AG09309 (cell line): ENCODE measurements around the gene IGF1R.

Experiments used
- DNase-seq: peaks from one replicate; pipeline ENCODE4 v3.0.0-alpha.2; 2010; ENCODE audit warnings: low read depth
- H3K4me3 ChIP-seq: 2 replicates; pipeline ENCODE4 v1.5.1; 2011; ENCODE audit warnings: mild to moderate bottlenecking, low read depth, low read length, moderate library complexity; ENCODE audit not compliant: control insufficient read depth
- CTCF ChIP-seq: IDR thresholded peaks from 2 replicates; pipeline ENCODE4 v1.5.1; 2011; ENCODE audit warnings: mild to moderate bottlenecking, low read depth, low read length, inconsistent platforms; ENCODE audit not compliant: insufficient read depth, control insufficient read depth; ENCODE audit errors: missing control alignments

Gene IGF1R

GRCh38 chr15:98787194-98787593, 138.9 kb downstream of the IGF1R start:
- no peak overlapping the region for H3K4me3 ChIP-seq
- no peak for DNase-seq
- no peak for TF ChIP-seq CTCF

GRCh38 chr15:98787936-98788757, 139.8 kb downstream of the IGF1R start:
- no peak overlapping the region for H3K4me3 ChIP-seq
- DNase-seq, result no peak
- no peak for TF ChIP-seq CTCF

GRCh38 chr15:98789020-98789419, 140.7 kb downstream of the IGF1R start:
- DNase-seq, result no peak
- no peak overlapping the region for H3K4me3 ChIP-seq
- TF ChIP-seq CTCF, result no peak

- H3K4me3 ChIP-seq, result no peak overlapping the region
- no peak for TF ChIP-seq CTCF
- no peak for DNase-seq
These were observed 141.9 kb downstream of the IGF1R start for GRCh38 chr15:98790270-98790669.

GRCh38 chr15:98791046-98791701, 142.8 kb downstream of the IGF1R start:
- DNase-seq, result no peak
- no peak for TF ChIP-seq CTCF
- H3K4me3 ChIP-seq, result no peak overlapping the region

- no peak for DNase-seq
- no peak overlapping the region for H3K4me3 ChIP-seq
- TF ChIP-seq CTCF, result no peak
These were observed 143.8 kb downstream of the IGF1R start for GRCh38 chr15:98792117-98792516.
